HepG2 (cell line): ENCODE results near the gene GPR31.
"Not testable (repeated sequence)": the region's sequence is repeated elsewhere in the genome, so short reads cannot be mapped to it uniquely, and the experiment has no call there.

ENCODE experiments used
- ATF6 ChIP-seq: sonication (generic); formaldehyde crosslinking; conservative IDR thresholded peaks from 2 replicates; pipeline ENCODE4 v1.4.0; 2020; ENCODE audit warnings: missing genetic modification reagents
- EP300 ChIP-seq, 3 experiments: sonication (generic) in 1 of 3; formaldehyde crosslinking in 1 of 3; IDR thresholded peaks; 2 replicates each; pipeline versions ENCODE4 v1.5.1 to v1.6.1; 2011 to 2020; ENCODE audit warnings: low read depth in 2 of 3, low read length in 2 of 3, borderline replicate concordance in 1 of 3, improper control_type of control experiment in 1 of 3, mild to moderate bottlenecking in 1 of 3, missing genetic modification reagents in 1 of 3, moderate library complexity in 1 of 3
- MTA3 ChIP-seq: sonication (generic); formaldehyde crosslinking; IDR thresholded peaks from 2 replicates; pipeline ENCODE4 v1.4.0; 2020; ENCODE audit warnings: missing genetic modification reagents
- PHF8 ChIP-seq: sonication (generic); formaldehyde crosslinking; IDR thresholded peaks from 2 replicates; pipeline ENCODE4 v1.5.0; 2020; ENCODE audit warnings: missing genetic modification reagents
- POLR2A ChIP-seq, 2 experiments: IDR thresholded peaks; 2 replicates each; pipeline ENCODE4 v1.6.1; 2011; ENCODE audit warnings: low read depth in 2 of 2, low read length in 2 of 2, mild to moderate bottlenecking in 1 of 2, moderate library complexity in 1 of 2; ENCODE audit not compliant: insufficient read depth in 1 of 2
- SMARCE1 ChIP-seq: fragments of 450-650 bp; IDR thresholded peaks from 2 replicates; pipeline ENCODE4 v1.6.1; 2017; ENCODE audit warnings: borderline replicate concordance
- TBP ChIP-seq: sonication (generic); formaldehyde crosslinking; IDR thresholded peaks from 2 replicates; pipeline ENCODE4 v1.5.0; 2020; ENCODE audit warnings: missing genetic modification reagents
- U2AF2 ChIP-seq: fragments of 200-400 bp; formaldehyde crosslinking; IDR thresholded peaks from 2 replicates; pipeline ENCODE4 v1.6.1; 2017; ENCODE audit warnings: low read depth, mild to moderate bottlenecking, low read length
- ZNF30 ChIP-seq: sonication (generic); formaldehyde crosslinking; IDR thresholded peaks from 2 replicates; pipeline ENCODE4 v1.5.0; 2020; ENCODE audit warnings: mild to moderate bottlenecking, missing genetic modification reagents
- ZNF720 ChIP-seq: sonication (generic); formaldehyde crosslinking; IDR thresholded peaks from 2 replicates; pipeline ENCODE4 v1.4.0; 2020; ENCODE audit warnings: missing genetic modification reagents
- ZZZ3 ChIP-seq: sonication (generic); formaldehyde crosslinking; IDR thresholded peaks from 2 replicates; pipeline ENCODE4 v1.4.0; 2020; ENCODE audit warnings: missing genetic modification reagents, mild to moderate bottlenecking, borderline replicate concordance
- TF ChIP-seq, protein P1 (sequence below): IDR thresholded peaks from 2 replicates; pipeline ENCODE4 v1.6.1; 2012; ENCODE audit warnings: low read length, improper control_type of control experiment
- TF ChIP-seq, protein P2 (sequence below): sonication (generic); formaldehyde crosslinking; IDR thresholded peaks from 2 replicates; pipeline ENCODE4 v1.5.1; 2020; ENCODE audit warnings: mild to moderate bottlenecking, missing genetic modification reagents

DNA sequence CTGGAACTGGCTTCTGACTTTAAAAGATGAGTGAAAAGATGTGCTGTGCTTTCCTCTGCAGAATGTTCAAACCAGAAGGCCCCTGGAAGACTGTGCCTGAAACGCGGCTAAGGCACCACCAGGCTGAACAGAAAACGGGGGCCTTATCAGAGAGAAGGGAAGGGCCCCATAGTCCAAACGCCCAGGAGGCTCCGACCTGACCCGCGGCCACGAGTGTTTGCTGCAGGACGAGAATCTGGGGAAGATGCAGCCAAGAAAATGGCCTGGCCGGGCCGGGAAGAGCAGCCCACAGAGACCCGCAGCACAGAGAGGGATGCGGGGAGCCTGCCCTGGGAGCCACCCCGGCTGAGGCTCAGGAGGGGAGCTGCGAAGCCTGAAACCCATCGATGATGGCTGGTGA, 10.5 kb upstream of the GPR31 start:
- TF ChIP-seq, protein P1, sequence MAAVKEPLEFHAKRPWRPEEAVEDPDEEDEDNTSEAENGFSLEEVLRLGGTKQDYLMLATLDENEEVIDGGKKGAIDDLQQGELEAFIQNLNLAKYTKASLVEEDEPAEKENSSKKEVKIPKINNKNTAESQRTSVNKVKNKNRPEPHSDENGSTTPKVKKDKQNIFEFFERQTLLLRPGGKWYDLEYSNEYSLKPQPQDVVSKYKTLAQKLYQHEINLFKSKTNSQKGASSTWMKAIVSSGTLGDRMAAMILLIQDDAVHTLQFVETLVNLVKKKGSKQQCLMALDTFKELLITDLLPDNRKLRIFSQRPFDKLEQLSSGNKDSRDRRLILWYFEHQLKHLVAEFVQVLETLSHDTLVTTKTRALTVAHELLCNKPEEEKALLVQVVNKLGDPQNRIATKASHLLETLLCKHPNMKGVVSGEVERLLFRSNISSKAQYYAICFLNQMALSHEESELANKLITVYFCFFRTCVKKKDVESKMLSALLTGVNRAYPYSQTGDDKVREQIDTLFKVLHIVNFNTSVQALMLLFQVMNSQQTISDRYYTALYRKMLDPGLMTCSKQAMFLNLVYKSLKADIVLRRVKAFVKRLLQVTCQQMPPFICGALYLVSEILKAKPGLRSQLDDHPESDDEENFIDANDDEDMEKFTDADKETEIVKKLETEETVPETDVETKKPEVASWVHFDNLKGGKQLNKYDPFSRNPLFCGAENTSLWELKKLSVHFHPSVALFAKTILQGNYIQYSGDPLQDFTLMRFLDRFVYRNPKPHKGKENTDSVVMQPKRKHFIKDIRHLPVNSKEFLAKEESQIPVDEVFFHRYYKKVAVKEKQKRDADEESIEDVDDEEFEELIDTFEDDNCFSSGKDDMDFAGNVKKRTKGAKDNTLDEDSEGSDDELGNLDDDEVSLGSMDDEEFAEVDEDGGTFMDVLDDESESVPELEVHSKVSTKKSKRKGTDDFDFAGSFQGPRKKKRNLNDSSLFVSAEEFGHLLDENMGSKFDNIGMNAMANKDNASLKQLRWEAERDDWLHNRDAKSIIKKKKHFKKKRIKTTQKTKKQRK = not testable (repeated sequence)
- TF ChIP-seq SMARCE1; U2AF2; EP300 (IDR thresholded peaks at IDR 0.05; ENCODE audit: low read depth in 2 of 2, low read length in 2 of 2); EP300 (CRISPR knock-in tag; IDR thresholded peaks at IDR 0.05; ENCODE audit: borderline replicate concordance); ZNF30 (CRISPR knock-in tag); TBP (CRISPR knock-in tag); POLR2A (IDR thresholded peaks at IDR 0.05; ENCODE audit: insufficient read depth in 1 of 2, low read depth in 2 of 2, low read length in 2 of 2); ZZZ3; PHF8 (CRISPR knock-in tag); MTA3 (CRISPR knock-in tag); ZNF720 (CRISPR knock-in tag); ATF6 (CRISPR knock-in tag): not testable (repeated sequence)
- TF ChIP-seq, protein P2, sequence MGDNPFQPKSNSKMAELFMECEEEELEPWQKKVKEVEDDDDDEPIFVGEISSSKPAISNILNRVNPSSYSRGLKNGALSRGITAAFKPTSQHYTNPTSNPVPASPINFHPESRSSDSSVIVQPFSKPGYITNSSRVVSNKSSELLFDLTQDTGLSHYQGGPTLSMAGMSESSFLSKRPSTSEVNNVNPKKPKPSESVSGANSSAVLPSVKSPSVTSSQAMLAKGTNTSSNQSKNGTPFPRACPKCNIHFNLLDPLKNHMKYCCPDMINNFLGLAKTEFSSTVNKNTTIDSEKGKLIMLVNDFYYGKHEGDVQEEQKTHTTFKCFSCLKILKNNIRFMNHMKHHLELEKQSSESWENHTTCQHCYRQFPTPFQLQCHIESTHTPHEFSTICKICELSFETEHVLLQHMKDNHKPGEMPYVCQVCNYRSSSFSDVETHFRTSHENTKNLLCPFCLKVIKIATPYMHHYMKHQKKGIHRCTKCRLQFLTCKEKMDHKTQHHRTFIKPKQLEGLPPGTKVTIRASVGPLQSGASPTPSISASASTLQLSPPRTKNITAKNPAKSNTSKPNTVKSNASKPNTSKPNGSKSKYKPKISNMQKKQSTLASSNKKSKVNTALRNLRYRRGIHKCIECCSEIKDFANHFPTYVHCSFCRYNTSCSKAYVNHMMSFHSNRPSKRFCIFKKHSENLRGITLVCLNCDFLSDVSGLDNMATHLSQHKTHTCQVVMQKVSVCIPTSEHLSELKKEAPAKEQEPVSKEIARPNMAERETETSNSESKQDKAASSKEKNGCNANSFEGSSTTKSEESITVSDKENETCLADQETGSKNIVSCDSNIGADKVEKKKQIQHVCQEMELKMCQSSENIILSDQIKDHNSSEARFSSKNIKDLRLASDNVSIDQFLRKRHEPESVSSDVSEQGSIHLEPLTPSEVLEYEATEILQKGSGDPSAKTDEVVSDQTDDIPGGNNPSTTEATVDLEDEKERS (CRISPR knock-in tag) = not testable (repeated sequence)
